K562 (cell line): ENCODE data around the gene IGFL1. TPM values are rescaled to one million over a fixed set of nuclear protein-coding genes. Genes with fewer than 3 reads are reported as not detected.
"Not testable (repeated sequence)": the region's sequence is repeated elsewhere in the genome, so short reads cannot be mapped to it uniquely, and the experiment has no call there.

ENCODE experiments used
- ATAC-seq: fragments of 200-7000 bp; cut with Tn5 transposase; 3 replicates; pipeline ENCODE4 v1.9.1; 2020; ENCODE audit warnings: moderate library complexity
- BruUV-seq: library from RNA; stranded (reverse); fragments of 400-500 nt; replicated peaks from 2 replicates; lab custom pipeline; 2021; lab: Mats Ljungman, UMichigan
- CTCF ChIA-PET: fragments of 300-600 bp; formaldehyde crosslinking; extraction: SDS; loops from one replicate; lab custom pipeline; 2021; ENCODE audit warnings: low intra/inter-chr PET ratio; lab: Yijun Ruan, JAX
- POLR2A ChIA-PET: fragments of 300-600, 350-650 bp; sonication (Branson Sonifier 250); formaldehyde crosslinking; extraction: SDS; loops from one replicate; lab custom pipeline; 2021; ENCODE audit warnings: antibody characterized with exemption, inconsistent platforms; lab: Yijun Ruan, JAX
- DNase-seq, 4 experiments: peaks; one replicate each; pipeline versions ENCODE4 v3.0.0 to v3.0.0-alpha.2; 2011 to 2018; ENCODE audit warnings: low spot score in 3 of 4, mixed read lengths in 3 of 4; ENCODE audit errors: extremely low read depth in 1 of 4
- FAIRE-seq: peaks from 2 replicates; lab custom pipeline; 2011; peaks lifted over from hg19 to GRCh38; lab: Jason Lieb, UNC
- H2AFZ ChIP-seq: 2 replicates; pipeline ENCODE4 v1.6.0; 2011; ENCODE audit warnings: low read depth, low read length, control low read depth, inconsistent platforms
- H3K27ac ChIP-seq: fragments of 200-600 bp; 3 replicates; pipeline ENCODE4 v1.8.0; 2011; ENCODE audit warnings: low read depth, mild to moderate bottlenecking, control low read depth, inconsistent platforms, low read length, moderate library complexity, mixed read lengths; ENCODE audit errors: extremely low read depth
- H3K27me3 ChIP-seq, 2 experiments: fragments of 300-600 bp in 1 of 2; 2 replicates in 1 of 2; 3 replicates in 1 of 2; pipeline versions ENCODE4 v1.6.0 to v1.8.0; 2011; ENCODE audit warnings: inconsistent platforms in 2 of 2, low read length in 2 of 2, mild to moderate bottlenecking in 1 of 2, mixed read lengths in 1 of 2, moderate library complexity in 1 of 2; ENCODE audit not compliant: control insufficient read depth in 2 of 2, insufficient read depth in 2 of 2
- H3K36me3 ChIP-seq: fragments of 300-600 bp; 3 replicates; pipeline ENCODE4 v1.8.0; 2011; ENCODE audit warnings: mild to moderate bottlenecking, low read length, inconsistent platforms; ENCODE audit not compliant: control insufficient read depth, insufficient read depth
- H3K4me1 ChIP-seq, 2 experiments: fragments of 200-600 bp in 1 of 2; replicated peaks in 1 of 2; 2 replicates in 1 of 2; 3 replicates in 1 of 2; pipeline versions ENCODE4 v1.5.1 to v1.8.0; 2011; ENCODE audit warnings: inconsistent platforms in 2 of 2, low read length in 2 of 2, mild to moderate bottlenecking in 1 of 2, mixed read lengths in 1 of 2, moderate library complexity in 1 of 2; ENCODE audit not compliant: control insufficient read depth in 2 of 2, insufficient read depth in 2 of 2
- H3K4me2 ChIP-seq: 2 replicates; pipeline ENCODE4 v1.6.1; 2011; ENCODE audit warnings: low read length, control low read depth, inconsistent platforms, mixed read lengths; ENCODE audit not compliant: insufficient read depth
- H3K4me3 ChIP-seq: fragments of 200-600 bp; sonication (generic), shearing (Covaris generic); 2 replicates; pipeline ENCODE4 v1.5.1; 2016; ENCODE audit warnings: control low read depth, inconsistent platforms
- H3K79me2 ChIP-seq: fragments of 200-600 bp; 3 replicates; pipeline ENCODE4 v1.8.0; 2011; ENCODE audit warnings: low read length, inconsistent platforms; ENCODE audit not compliant: control insufficient read depth, insufficient read depth
- H3K9ac ChIP-seq, 2 experiments: 2 replicates each; pipeline versions ENCODE4 v1.6.0 to v1.6.1; 2011; ENCODE audit warnings: low read depth in 2 of 2, low read length in 2 of 2, control low read depth in 1 of 2, inconsistent platforms in 1 of 2, mild to moderate bottlenecking in 1 of 2, mixed read lengths in 1 of 2; ENCODE audit not compliant: insufficient read depth in 1 of 2
- H3K9me1 ChIP-seq: one replicate; pipeline ENCODE4 v1.6.0; 2011; ENCODE audit warnings: inconsistent platforms, mild to moderate bottlenecking, low read length, moderate library complexity; ENCODE audit not compliant: control insufficient read depth, insufficient read depth
- H3K9me3 ChIP-seq: replicated peaks from 2 replicates; pipeline ENCODE4 v1.5.1; 2011; ENCODE audit warnings: low read depth, low read length, inconsistent platforms; ENCODE audit not compliant: control insufficient read depth, insufficient read depth
- H4K20me1 ChIP-seq: replicated peaks from 2 replicates; pipeline ENCODE4 v1.6.1; 2011; ENCODE audit warnings: low read length, inconsistent platforms, mixed read lengths; ENCODE audit not compliant: control insufficient read depth, insufficient read depth
- CAMTA2 ChIP-seq: fragments of 250-450 bp; sonication (Bioruptor Pico); conservative IDR thresholded peaks from 2 replicates; pipeline ENCODE4 v1.5.1; 2022
- CTCFL ChIP-seq: IDR thresholded peaks from 2 replicates; pipeline ENCODE4 v1.6.1; 2011; ENCODE audit warnings: borderline replicate concordance, low read depth, mild to moderate bottlenecking, moderate library complexity, low read length; ENCODE audit not compliant: insufficient read depth, poor library complexity, severe bottlenecking
- E2F3 ChIP-seq: fragments of 250-450 bp; sonication (Bioruptor Pico); IDR thresholded peaks from 2 replicates; pipeline ENCODE4 v1.4.0; 2020; ENCODE audit warnings: mild to moderate bottlenecking
- ESRRB ChIP-seq: fragments of 250-450 bp; sonication (Bioruptor Pico); IDR thresholded peaks from 2 replicates; pipeline ENCODE4 v1.5.0; 2020; ENCODE audit warnings: mild to moderate bottlenecking, moderate library complexity, borderline replicate concordance
- FOXK1 ChIP-seq: sonication (generic); formaldehyde crosslinking; IDR thresholded peaks from 2 replicates; pipeline ENCODE4 v1.8.0; 2022; ENCODE audit warnings: missing genetic modification reagents, mild to moderate bottlenecking, borderline replicate concordance
- MEF2D ChIP-seq: conservative IDR thresholded peaks from 2 replicates; pipeline ENCODE4 v1.6.1; 2016; ENCODE audit warnings: low read depth, missing genetic modification characterization, missing compliant biosample characterization
- MTA2 ChIP-seq: fragments of 450-650 bp; IDR thresholded peaks from 2 replicates; pipeline ENCODE4 v1.6.1; 2016; ENCODE audit warnings: low read depth
- NRF1 ChIP-seq, 2 experiments: fragments of 450-650 bp; IDR thresholded peaks in 1 of 2; conservative IDR thresholded peaks in 1 of 2; 2 replicates each; pipeline ENCODE4 v1.6.1; 2014; ENCODE audit warnings: mild to moderate bottlenecking in 2 of 2
- TFE3 ChIP-seq: fragments of 450-650 bp; formaldehyde crosslinking; IDR thresholded peaks from 2 replicates; pipeline ENCODE4 v1.4.0; 2020; ENCODE audit warnings: mild to moderate bottlenecking, mixed read lengths
- ZNF165 ChIP-seq: fragments of 250-450 bp; sonication (Bioruptor Pico); IDR thresholded peaks from 2 replicates; pipeline ENCODE4 v1.4.0; 2020; ENCODE audit warnings: borderline replicate concordance
- ZNF551 ChIP-seq: fragments of 250-450 bp; sonication (Bioruptor Pico); IDR thresholded peaks from 2 replicates; pipeline ENCODE4 v1.5.0; 2021; ENCODE audit warnings: mild to moderate bottlenecking, moderate library complexity
- ZNF778 ChIP-seq: fragments of 450-650 bp; formaldehyde crosslinking; IDR thresholded peaks from 2 replicates; pipeline ENCODE4 v1.4.0; 2020; ENCODE audit warnings: mild to moderate bottlenecking, moderate library complexity
- WGBS: fragments of 100-300 bp; shearing (Covaris generic); methylation state at CpG from one replicate; pipeline ENCODE4 v1.1.6; 2016; ENCODE audit warnings: low coverage, mixed read lengths; ENCODE audit not compliant: insufficient coverage; ENCODE audit errors: missing lambda C conversion rate; 5-methylcytosine and 5-hydroxymethylcytosine counted together
- in situ Hi-C: fragments of 300-500 bp; cut with MboI; formaldehyde crosslinking; loops from 4 replicates; pipeline ENCODE4 v1.15.0; 2018; ENCODE audit warnings: inconsistent platforms, mixed read lengths
- intact Hi-C: fragments of 100-400 bp; cut with micrococcal nuclease; formaldehyde crosslinking; loops from 2 replicates; pipeline ENCODE4 v1.14.2; 2022
- polyA plus RNA-seq, 8 experiments: library from polyadenylated mRNA; depleted of rRNA in 4 of 8; stranded (reverse) in 5 of 8; unstranded in 3 of 8; fragments of >200 nt; fragmentation: Nextera tagmentation in 2 of 8; fragmentation: Illumina TruSeq in 1 of 8; extraction: Ambion mirVana in 2 of 8; extraction: Trizol in 1 of 8; gene quantifications; 2 replicates each; pipeline versions ENCODE4 v1.2.1 to v1.2.3, GENCODE V29; 2011 to 2014; ENCODE audit warnings: inconsistent platforms in 1 of 8, missing spikeins in 1 of 8
- total RNA-seq, 7 experiments: library from RNA; depleted of rRNA in 6 of 7; stranded (reverse); fragments of >200 nt in 6 of 7; fragmentation: Illumina TruSeq in 2 of 7; extraction: Trizol in 2 of 7; gene quantifications; 2 replicates each; pipeline versions ENCODE4 v1.2.1 to v1.2.3, GENCODE V29; 2011 to 2021; ENCODE audit warnings: low replicate concordance in 1 of 7

The IGFL1 gene
- total and polyA plus RNA-seq, 9 of the 15 experiments (the other 6 are each of a cell fraction or from before 2014, with no cell fraction given): not detected

GRCh38 chr19:46195919-46196318, 33.6 kb upstream of the IGFL1 start:
- in situ Hi-C loops, H3K9ac ChIP-seq, H3K27ac ChIP-seq, FAIRE-seq, H3K27me3 ChIP-seq, POLR2A ChIA-PET, H3K36me3 ChIP-seq, H4K20me1 ChIP-seq, H3K9me3 ChIP-seq, H3K4me2 ChIP-seq, H2AFZ ChIP-seq, intact Hi-C loops, H3K4me1 ChIP-seq, DNase-seq, H3K9me1 ChIP-seq, H3K79me2 ChIP-seq, H3K4me3 ChIP-seq, ATAC-seq, BruUV-seq, CTCF ChIA-PET: not testable (repeated sequence)
- WGBS: 14% methylated on average over 5 of the region's 7 CpGs

GRCh38 chr19:46196410-46197124, 33.0 kb upstream of the IGFL1 start:
- DNase-seq (no peak), ATAC-seq (no peak), FAIRE-seq (no peak)
- no peak overlapping the region for H3K27ac ChIP-seq
- H3K4me3 ChIP-seq: no peak overlapping the region
- ChIA-PET CTCF (no interaction called here), POLR2A (no interaction called here)
- H3K9me1 ChIP-seq: no peaks in the 10 kb centered on the region
- peaks cover 6 to 7% of the 10 kb centered on the region in 2 experiments; a peak in 4 of 5 replicates for H3K4me1 ChIP-seq
- no peaks in the 10 kb centered on the region for H3K27me3 ChIP-seq
- no peaks in the 10 kb centered on the region for H3K9me3 ChIP-seq
- 9% methylated on average over 7 of the region's 8 CpGs for WGBS
- H3K79me2 ChIP-seq: no peaks in the 10 kb centered on the region; the same call in 2 of the 3 replicates
- in situ Hi-C loops (no loop called here), intact Hi-C loops (no loop called here)
- peak overlapping the region in 1 of 2 experiments; percentile 65; a peak in 2 of 4 replicates for H3K9ac ChIP-seq
- no peak overlapping the region for H3K4me2 ChIP-seq
- no peaks in the 10 kb centered on the region for H4K20me1 ChIP-seq
- H2AFZ ChIP-seq: no peak overlapping the region
- BruUV-seq: no TSS peak
- H3K36me3 ChIP-seq: no peaks in the 10 kb centered on the region
- no peak for TF ChIP-seq MEF2D
- TF ChIP-seq MTA2: no peak
- TF ChIP-seq NRF1 (conservative IDR thresholded peaks at IDR 0.05 in 1 of 2, IDR thresholded peaks at IDR 0.05 in 1 of 2): no peak
- TF ChIP-seq E2F3 (CRISPR knock-in tag): no peak
- no peak for TF ChIP-seq FOXK1
- TF ChIP-seq CAMTA2 (CRISPR knock-in tag): peak; percentile 96
- TF ChIP-seq ESRRB (CRISPR knock-in tag): peak; percentile 9; the same call in 1 of the 2 replicates
- TF ChIP-seq ZNF778: no peak
- peak; percentile 57; the same call in 1 of the 2 replicates for TF ChIP-seq ZNF551
- TF ChIP-seq ZNF165 (CRISPR knock-in tag): no peak
- TF ChIP-seq TFE3 (CRISPR knock-in tag): 0 out of 2 replicates have a peak, but pooled peaks have one; percentile 18
- no peak for TF ChIP-seq CTCFL
